Cardiac septum (tissue), 1 donor: Measurements from ENCODE around the gene LY6G6C. TPM values are rescaled to one million over a fixed set of nuclear protein-coding genes. Genes with fewer than 3 reads are reported as not detected.

Experiments used
- DNase-seq: peaks from one replicate; pipeline ENCODE4 v3.0.0-alpha.2; 2020; ENCODE audit warnings: low spot score
- intact Hi-C: fragments of 100-400 bp; cut with DNase I; formaldehyde crosslinking; loops from one replicate; pipeline ENCODE4 v1.14.0; 2022
- total RNA-seq: library from RNA; stranded (reverse); fragmentation: NEBNext Ultra II Directional; extraction: Animal tissue kit (Norgen Biotek cat#: 25700); gene quantifications from one replicate; pipeline ENCODE4 v1.2.1, GENCODE V29; 2021
- donor health status: DM: no; HTN: no; CAD: no.

Gene LY6G6C
- total RNA-seq, 1 donor from 2014 or later: not detected

GRCh38 chr6:31749301-31750036 lies 27.9 kb upstream of the LY6G6C start:
- DNase-seq: no peak
- intact Hi-C loops: no loop called here

- no peak for DNase-seq
- intact Hi-C loops: no loop called here
These were observed 22.9 kb upstream of the LY6G6C start for GRCh38 chr6:31744422-31744821.

- DNase-seq: no peak
- intact Hi-C loops: no loop called here
These were observed 21.3 kb upstream of the LY6G6C start for GRCh38 chr6:31742894-31743293.

- no peak for DNase-seq
- intact Hi-C loops: no loop called here
These were observed 20.3 kb upstream of the LY6G6C start for GRCh38 chr6:31741815-31742214.

- DNase-seq: no peak
- intact Hi-C loops: no loop called here
These were observed 19.1 kb upstream of the LY6G6C start for GRCh38 chr6:31740397-31741223.

- DNase-seq: peak; percentile 99
- intact Hi-C loops: loop anchor here (5.0 kb wide), 1 partner anchor 57 kb away; the partner anchor contains the start of gene VARS1
These were observed 18.3 kb upstream of the LY6G6C start, which contains the start of gene MSH5 for GRCh38 chr6:31739639-31740396. Gene MSH5, plus strand, starts transcription at chr6:31740005. Its CDS starts 462 bp downstream, at chr6:31740467.

- intact Hi-C loops: loop anchor here (5.0 kb wide), 1 partner anchor 59 kb away; the partner anchor contains the start of gene VARS1
- DNase-seq: peak; percentile 88
These were observed 16.7 kb upstream of the LY6G6C start for GRCh38 chr6:31737991-31738979.

GRCh38 chr6:31737315-31737990 lies 15.9 kb upstream of the LY6G6C start:
- no peak for DNase-seq
- intact Hi-C loops: loop anchor here (5.0 kb wide), 1 partner anchor 60 kb away; the partner anchor contains the start of gene VARS1

- no peak for DNase-seq
- intact Hi-C loops: loop anchor here (5.0 kb wide), 1 partner anchor 60 kb away; the partner anchor contains the start of gene VARS1
These were observed 15.3 kb upstream of the LY6G6C start for GRCh38 chr6:31736768-31737314.

- peak; percentile 95 for DNase-seq
- intact Hi-C loops: loop anchor here (5.0 kb wide), 1 partner anchor 61 kb away; the partner anchor contains the start of gene VARS1
These were observed 14.6 kb upstream of the LY6G6C start, which contains the start of gene CLIC1 for GRCh38 chr6:31736021-31736767. Gene CLIC1, minus strand, starts transcription at chr6:31736530. Its CDS starts 230 bp downstream, at chr6:31736300.

- intact Hi-C loops: loop anchor here (5.0 kb wide), 1 partner anchor 62 kb away; the partner anchor contains the start of gene VARS1
These were observed 13.4 kb upstream of the LY6G6C start for GRCh38 chr6:31734821-31735406.

GRCh38 chr6:31734247-31734820 lies 12.8 kb upstream of the LY6G6C start:
- intact Hi-C loops: no loop called here

More at GRCh38 chr6:31734821-31735406, 13.4 kb upstream of the LY6G6C start:
- DNase-seq: peak; percentile 86

GRCh38 chr6:31733734-31734133 lies 12.2 kb upstream of the LY6G6C start:
- DNase-seq: no peak
- intact Hi-C loops: no loop called here

More at GRCh38 chr6:31734247-31734820, 12.8 kb upstream of the LY6G6C start:
- DNase-seq: no peak

GRCh38 chr6:31732029-31732428 lies 10.5 kb upstream of the LY6G6C start:
- DNase-seq: no peak
- intact Hi-C loops: no loop called here

GRCh38 chr6:31730631-31731086 lies 9.1 kb upstream of the LY6G6C start:
- intact Hi-C loops: no loop called here
- no peak for DNase-seq
